GM12874 (cell line): ENCODE data around the gene ATXN7L3B.

ENCODE experiments used
- TF ChIP-seq, protein P1 (sequence below): IDR thresholded peaks from 2 replicates; pipeline ENCODE4 v1.5.1; 2011; ENCODE audit warnings: low read depth, mild to moderate bottlenecking, control low read depth, low read length, moderate library complexity; ENCODE audit not compliant: insufficient read depth

Gene ATXN7L3B

GRCh38 chr12:74559728-74560127 is 22.1 kb downstream of the ATXN7L3B start:
- TF ChIP-seq, protein P1, sequence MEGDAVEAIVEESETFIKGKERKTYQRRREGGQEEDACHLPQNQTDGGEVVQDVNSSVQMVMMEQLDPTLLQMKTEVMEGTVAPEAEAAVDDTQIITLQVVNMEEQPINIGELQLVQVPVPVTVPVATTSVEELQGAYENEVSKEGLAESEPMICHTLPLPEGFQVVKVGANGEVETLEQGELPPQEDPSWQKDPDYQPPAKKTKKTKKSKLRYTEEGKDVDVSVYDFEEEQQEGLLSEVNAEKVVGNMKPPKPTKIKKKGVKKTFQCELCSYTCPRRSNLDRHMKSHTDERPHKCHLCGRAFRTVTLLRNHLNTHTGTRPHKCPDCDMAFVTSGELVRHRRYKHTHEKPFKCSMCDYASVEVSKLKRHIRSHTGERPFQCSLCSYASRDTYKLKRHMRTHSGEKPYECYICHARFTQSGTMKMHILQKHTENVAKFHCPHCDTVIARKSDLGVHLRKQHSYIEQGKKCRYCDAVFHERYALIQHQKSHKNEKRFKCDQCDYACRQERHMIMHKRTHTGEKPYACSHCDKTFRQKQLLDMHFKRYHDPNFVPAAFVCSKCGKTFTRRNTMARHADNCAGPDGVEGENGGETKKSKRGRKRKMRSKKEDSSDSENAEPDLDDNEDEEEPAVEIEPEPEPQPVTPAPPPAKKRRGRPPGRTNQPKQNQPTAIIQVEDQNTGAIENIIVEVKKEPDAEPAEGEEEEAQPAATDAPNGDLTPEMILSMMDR, result no peak

- TF ChIP-seq, protein P1, result no peak
Measured at GRCh38 chr12:74563927-74564326, 26.3 kb downstream of the ATXN7L3B start.

DNA sequence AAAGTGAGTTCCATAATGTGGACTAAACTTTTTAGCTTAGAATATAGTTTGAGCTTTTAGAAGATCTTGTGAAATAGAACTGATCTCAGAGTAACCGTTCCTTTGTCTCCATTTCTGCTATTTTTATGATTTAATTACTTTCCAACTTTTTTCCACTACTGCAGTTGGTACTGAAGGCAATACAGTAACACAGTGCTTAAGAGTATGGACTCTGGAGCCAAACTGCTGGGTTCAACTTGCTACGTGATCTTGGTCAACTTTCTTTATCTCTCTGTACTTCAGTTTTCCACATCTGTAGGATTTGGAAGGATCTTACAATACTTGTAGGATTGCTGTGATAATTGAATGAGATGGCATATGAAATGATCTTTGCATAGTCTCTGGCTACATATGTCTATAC is 40.9 kb downstream of the ATXN7L3B start:
- TF ChIP-seq, protein P1, result no peak

DNA sequence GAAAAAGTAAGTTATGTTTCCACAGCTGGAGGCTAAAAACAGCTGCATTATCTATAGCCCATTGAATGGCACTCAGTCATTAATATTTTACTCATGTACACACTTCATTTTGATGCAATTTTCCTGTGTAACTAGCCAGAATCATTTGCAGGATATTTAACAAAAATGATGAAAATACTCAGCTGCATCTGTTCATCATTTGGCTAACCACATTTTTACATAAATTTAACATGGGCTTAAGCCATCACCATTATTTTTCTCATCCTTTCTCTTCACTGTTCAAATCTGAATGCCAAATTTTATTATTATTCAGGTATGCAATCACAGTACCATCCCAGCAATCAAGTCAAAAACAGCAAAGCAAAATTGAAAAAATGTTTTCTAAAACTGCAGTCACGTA is 41.8 kb downstream of the ATXN7L3B start:
- TF ChIP-seq, protein P1, result no peak

GRCh38 chr12:74579981-74580380 is 42.3 kb downstream of the ATXN7L3B start:
- TF ChIP-seq, protein P1, result no peak

- TF ChIP-seq, protein P1, result no peak
Measured at GRCh38 chr12:74581439-74581838, 43.8 kb downstream of the ATXN7L3B start.

DNA sequence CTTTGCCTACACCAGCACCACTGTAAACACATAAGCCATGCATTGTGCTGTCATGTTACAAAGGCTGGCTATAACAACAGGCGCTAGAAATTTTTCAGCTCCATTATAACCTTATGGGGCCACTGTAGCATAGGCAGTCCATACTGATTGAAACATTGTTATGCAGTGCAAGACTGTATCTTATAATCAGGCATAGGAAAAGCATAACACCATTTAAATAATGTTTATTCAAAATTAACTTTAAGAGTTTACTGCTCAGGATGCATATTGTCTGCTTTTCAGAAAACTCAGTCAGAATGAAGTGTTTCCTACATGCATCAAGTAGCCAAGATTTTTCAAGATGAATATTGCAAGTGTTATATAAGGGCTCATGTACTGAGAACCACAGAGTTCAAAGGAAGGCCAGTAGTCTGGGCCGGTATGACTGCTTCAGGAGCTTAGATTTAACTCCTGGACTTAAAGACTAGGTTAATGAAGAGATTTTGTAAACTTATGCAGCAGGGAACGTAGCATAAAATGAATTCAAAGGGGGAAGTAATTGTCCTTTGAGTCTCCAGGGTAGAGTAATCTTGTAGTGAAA is 46.9 kb downstream of the ATXN7L3B start:
- TF ChIP-seq, protein P1, result no peak
